Activated CD8-positive, alpha-beta memory T cell treated with anti-CD3 and anti-CD28 coated beads, Interleukin-2, amount 50 U/mL, for 1 hour (primary cell): ENCODE results near the gene SRPK2.
"Not testable (repeated sequence)": the region's sequence is repeated elsewhere in the genome, so short reads cannot be mapped to it uniquely, and the experiment has no call there.

ENCODE experiments used
- DNase-seq: peaks from one replicate; pipeline ENCODE4 v3.0.0-alpha.2; 2020; ENCODE audit errors: extremely low read depth

Gene SRPK2

DNA sequence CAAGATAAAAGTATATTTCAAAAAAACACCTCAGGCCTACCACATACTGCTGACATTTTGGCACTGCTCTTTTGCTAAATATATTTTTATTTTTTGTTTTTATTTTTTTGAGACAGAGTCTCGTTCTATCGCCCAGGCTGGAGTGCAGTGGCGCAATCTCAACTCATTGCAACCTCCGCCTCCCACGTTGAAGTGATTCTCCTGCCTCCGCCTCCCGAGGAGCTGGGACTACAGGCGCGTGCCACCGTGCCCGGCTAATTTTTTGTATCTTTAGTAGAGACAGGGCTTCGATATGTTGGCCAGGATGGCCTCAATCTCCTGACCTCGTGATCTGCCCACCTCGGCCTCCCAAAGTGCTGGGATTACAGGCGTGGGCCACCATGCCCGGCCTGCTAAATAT, 193.8 kb downstream of the SRPK2 start:
- DNase-seq, result not testable (repeated sequence)

DNA sequence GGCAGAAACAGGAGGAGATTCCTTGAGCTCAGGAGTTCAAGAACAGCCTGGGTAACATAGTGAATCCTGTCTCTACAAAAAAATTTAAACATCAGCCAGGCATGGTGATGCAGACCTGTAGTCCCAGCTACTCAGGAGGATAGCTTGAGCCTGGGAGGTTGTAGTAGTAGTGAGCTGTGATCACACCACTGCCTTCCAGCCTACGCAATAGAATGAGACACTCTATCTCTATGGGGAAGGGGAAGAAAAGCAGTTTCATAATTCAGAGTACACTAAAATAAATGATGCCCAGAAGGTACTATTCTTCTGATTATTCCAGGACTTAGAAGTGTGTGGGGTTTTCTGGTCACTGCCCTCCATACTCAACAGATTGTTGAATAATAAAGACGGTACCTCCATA, 197.4 kb downstream of the SRPK2 start:
- DNase-seq, result no peak

GRCh38 chr7:105189859-105190492, 198.7 kb downstream of the SRPK2 start:
- no peak for DNase-seq

DNA sequence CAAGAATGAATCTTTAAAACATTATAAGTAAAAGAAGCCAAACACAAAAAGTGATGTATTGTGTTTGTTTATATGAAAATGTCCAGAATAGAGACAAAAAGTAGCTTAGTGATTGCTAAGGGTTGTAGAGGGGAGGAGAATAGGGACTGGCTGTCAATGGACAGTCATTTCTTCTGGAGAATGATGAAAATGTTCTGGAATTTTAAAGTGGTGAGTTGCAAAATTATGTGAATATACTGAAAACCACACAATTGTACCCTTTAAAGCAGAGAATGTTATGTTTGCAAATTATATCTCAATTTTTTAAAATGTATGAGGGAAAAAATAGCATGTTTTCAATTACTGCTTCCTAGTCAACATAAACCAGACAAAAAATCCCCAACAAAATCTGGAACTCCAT, 200.5 kb downstream of the SRPK2 start:
- DNase-seq, result no peak

DNA sequence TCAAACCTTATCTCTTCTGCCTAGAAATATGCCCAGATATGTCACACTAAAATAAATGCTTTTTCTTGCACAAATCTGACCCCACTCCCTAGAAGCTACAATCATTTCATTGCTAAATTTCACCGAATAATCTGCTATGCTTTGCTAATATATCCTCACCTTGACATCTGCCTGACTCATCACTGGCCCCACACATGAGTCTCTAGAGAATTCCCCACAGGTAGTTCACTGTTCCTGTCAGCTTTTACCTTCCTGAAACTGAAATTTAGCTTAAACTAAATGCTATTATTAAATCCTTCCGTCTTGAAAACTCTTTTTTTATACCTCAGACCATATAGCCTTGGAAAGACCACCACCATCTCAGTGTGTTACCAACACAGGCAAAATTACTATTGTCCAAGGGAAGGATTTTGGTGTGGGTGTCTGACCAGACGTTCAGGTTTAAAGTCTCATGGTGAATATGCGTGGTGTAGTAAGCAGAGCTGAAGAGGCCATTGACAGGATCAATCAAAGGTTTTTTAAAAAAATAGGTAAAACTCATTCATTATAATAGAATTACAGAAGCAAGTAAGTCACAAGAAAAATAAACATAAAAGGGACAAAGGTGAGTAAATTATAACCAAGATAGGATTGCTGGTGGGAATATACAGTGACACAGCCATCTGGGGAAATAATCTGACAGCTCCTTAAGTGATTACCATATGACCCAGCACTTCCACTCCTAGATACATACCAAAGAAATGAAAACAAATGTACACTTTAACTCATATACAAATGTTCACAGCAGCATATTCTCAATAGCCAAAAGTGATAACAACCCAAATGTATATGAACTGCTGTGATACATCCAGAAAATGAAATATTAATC, 201.2 kb downstream of the SRPK2 start:
- DNase-seq, result no peak

- no peak for DNase-seq
These were observed 203.3 kb downstream of the SRPK2 start for GRCh38 chr7:105185290-105186010.

GRCh38 chr7:105180002-105180401, 208.7 kb downstream of the SRPK2 start:
- no peak for DNase-seq

DNA sequence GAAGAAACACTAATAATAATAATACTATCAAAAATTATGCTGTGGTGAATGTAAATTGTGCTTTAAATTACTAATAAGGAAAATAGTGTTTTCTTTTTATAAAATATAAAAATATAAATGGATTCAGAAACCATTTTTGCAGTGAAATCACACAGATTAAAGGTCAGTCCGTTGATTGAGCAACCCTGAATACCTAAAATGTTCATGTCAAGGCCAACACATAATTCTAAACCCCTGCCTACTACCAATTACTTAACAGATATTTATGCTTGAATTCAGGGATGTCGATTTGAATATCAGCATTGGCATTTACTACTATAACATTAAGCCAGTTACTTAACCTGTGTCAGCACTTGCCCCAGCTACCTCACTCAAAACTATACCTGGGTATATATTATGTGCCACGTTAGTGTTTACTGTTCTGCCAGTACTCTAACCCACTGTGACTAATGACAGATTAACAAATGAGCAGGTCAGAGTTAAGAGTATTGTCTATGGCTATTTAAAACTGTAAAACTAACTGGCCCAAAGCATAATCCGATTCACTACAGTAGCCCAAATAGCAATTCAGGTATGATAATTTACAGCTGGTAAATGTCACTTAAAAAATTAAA, 209.7 kb downstream of the SRPK2 start:
- no peak for DNase-seq

DNA sequence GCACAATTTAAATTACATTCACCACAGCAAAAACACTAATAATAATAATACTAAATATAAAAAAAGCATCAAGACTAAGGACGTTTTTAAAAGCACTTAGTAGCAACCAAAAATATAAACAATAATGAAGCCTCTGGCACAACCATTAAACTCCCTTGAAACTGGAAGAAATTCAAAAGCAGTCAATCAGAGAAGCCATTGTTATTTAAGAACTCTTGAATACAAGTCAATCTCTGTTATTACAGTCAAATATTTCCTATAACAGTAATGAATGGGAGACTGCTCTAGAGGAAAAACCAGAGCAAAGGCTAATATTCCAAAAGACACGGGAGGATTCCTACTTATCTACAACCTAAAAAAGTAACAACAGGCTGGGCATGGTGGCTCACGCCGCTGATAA, 210.5 kb downstream of the SRPK2 start:
- DNase-seq, result no peak

DNA sequence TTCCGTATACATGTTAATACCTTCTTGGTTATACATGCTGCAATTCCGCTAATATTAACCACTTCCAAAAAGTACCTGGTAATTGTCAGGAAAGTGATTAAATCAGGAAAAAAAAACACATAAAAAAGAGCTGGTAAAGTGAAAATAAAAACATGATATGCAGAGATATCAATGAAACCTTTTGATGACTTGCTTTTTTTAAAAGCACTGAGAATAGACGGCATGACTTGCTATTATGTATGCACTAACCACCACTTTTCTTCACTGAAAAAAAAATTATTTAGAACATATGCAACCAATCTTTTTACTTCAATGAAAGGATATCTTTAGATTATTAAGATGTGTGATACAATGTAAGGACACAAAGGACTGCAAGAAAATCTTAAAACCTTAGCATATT, 211.7 kb downstream of the SRPK2 start:
- no peak for DNase-seq

- no peak for DNase-seq
These were observed 215.1 kb downstream of the SRPK2 start for GRCh38 chr7:105173586-105173985.

GRCh38 chr7:105164751-105165150, 224.0 kb downstream of the SRPK2 start:
- no peak for DNase-seq

GRCh38 chr7:105163718-105164117, 225.0 kb downstream of the SRPK2 start:
- DNase-seq, result no peak

- no peak for DNase-seq
These were observed 227.4 kb downstream of the SRPK2 start for GRCh38 chr7:105161366-105161765.

DNA sequence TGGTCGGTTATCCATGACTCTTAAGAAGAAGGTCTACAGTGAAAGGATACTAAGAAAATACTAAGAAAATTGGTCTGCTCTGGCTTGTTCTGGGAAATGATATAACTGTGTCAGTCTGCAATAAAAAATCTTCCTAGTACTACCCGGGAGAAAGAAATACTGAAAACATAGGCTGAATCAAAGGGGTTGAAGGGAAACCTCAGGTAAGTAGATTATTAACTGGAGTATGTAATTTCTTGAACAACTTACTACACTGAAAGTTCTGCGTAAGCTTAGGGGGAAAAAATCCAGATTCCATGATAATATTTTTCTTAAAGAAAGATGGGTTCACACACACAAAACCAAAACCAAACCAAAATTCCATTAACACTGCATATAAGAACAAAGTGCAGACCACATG, 231.4 kb downstream of the SRPK2 start:
- DNase-seq, result no peak

GRCh38 chr7:105156731-105157130, 232.0 kb downstream of the SRPK2 start:
- DNase-seq, result no peak

DNA sequence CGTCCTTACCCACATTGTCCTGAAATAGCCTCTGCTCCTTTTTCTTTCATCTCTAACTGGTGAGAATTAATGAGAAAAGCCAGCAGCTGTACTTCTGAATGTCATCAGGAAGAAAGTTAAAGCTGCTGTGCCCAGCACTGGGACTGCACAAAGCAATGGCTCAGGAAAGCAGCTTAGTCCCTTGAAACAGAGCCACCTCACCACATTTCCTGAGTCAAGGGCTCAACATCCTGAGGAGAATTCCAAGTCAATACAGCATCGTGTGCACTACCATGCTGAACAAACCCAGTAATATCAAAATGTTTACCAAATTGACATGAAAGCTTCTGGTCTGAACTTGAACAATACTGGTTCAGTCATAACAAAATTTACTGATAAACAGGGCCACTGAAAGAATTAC, 234.6 kb downstream of the SRPK2 start:
- DNase-seq, result no peak

- no peak for DNase-seq
These were observed 235.2 kb downstream of the SRPK2 start for GRCh38 chr7:105153531-105153930.

- no peak for DNase-seq
These were observed 237.6 kb downstream of the SRPK2 start for GRCh38 chr7:105151152-105151551.

DNA sequence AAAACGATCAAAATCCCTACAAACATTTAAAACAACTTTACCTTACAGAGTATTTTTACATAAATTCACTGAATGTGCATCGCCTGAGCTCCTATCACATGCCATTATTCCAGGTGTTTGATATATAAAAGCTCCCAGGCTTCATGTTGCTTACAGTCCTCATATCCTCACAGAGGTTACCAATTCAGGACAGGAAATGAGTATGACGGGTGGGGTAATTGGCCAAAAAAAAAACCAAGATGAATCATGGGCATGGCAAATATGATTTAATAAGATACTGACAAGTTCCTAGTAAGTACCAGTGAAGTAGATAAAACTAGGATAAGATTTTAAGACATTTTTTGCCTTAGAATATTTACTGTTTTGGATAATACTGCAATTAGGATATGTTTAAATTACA, 238.9 kb downstream of the SRPK2 start:
- no peak for DNase-seq

- DNase-seq, result no peak
These were observed 247.7 kb downstream of the SRPK2 start for GRCh38 chr7:105141068-105141467.

- no peak for DNase-seq
These were observed 249.3 kb downstream of the SRPK2 start for GRCh38 chr7:105139381-105139780.
